Hepatocyte (in vitro differentiated cells): ENCODE results near the gene CCNF.

Experiments used
- CTCF ChIP-seq: fragments of 200-600 bp; sonication (generic); IDR thresholded peaks from 2 replicates; pipeline ENCODE4 v1.5.1; 2016; ENCODE audit warnings: antibody characterized with exemption, mild to moderate bottlenecking; ENCODE audit not compliant: poor library complexity
- EZH2 ChIP-seq: fragments of 200-600 bp; sonication (generic); IDR thresholded peaks from 2 replicates; pipeline ENCODE4 v1.6.1; 2016; ENCODE audit warnings: antibody characterized with exemption, mild to moderate bottlenecking, borderline replicate concordance

- TF ChIP-seq EZH2 (no peak), CTCF (no peak)
Measured at GRCh38 chr16:2432286-2432685, 3.0 kb downstream of the CCNF start.
